Left ventricle myocardium inferior (tissue), 1 donor: ENCODE results near the gene OR1A1. TPM values are rescaled to one million over a fixed set of nuclear protein-coding genes. Genes with fewer than 3 reads are reported as not detected.

Experiments used
- DNase-seq: peaks from one replicate; pipeline ENCODE4 v3.0.0-alpha.2; 2020
- H3K27ac ChIP-seq: fragments of 200-600 bp; replicated peaks from 2 replicates; pipeline ENCODE4 v1.8.0; 2021
- H3K27me3 ChIP-seq: fragments of 200-600 bp; 2 replicates; pipeline ENCODE4 v1.8.0; 2021; ENCODE audit warnings: low read depth
- H3K36me3 ChIP-seq: fragments of 200-600 bp; 2 replicates; pipeline ENCODE4 v1.8.0; 2021
- H3K4me1 ChIP-seq: fragments of 200-600 bp; 2 replicates; pipeline ENCODE4 v1.8.0; 2021
- H3K4me3 ChIP-seq: fragments of 200-600 bp; 2 replicates; pipeline ENCODE4 v1.8.0; 2021; ENCODE audit warnings: mild to moderate bottlenecking, moderate library complexity
- H3K9me3 ChIP-seq: fragments of 200-600 bp; replicated peaks from 2 replicates; pipeline ENCODE4 v1.8.0; 2021
- intact Hi-C: fragments of 100-400 bp; cut with micrococcal nuclease; formaldehyde crosslinking; loops from one replicate; pipeline ENCODE4 v1.11.0; 2022
- long read RNA-seq: library from polyadenylated mRNA; unstranded; transcript quantifications from one replicate; pipeline ENCODE4 v2.0.0, GENCODE V29; 2021
- total RNA-seq: library from RNA; stranded (reverse); fragmentation: NEBNext Ultra II Directional; extraction: Animal tissue kit (Norgen Biotek cat#: 25700); gene quantifications from one replicate; pipeline ENCODE4 v1.2.1, GENCODE V29; 2021
- TF ChIP-seq, protein P1 (sequence below): fragments of 200-600 bp; IDR thresholded peaks from 2 replicates; pipeline ENCODE4 v1.8.0; 2021; ENCODE audit warnings: antibody characterized with exemption, mild to moderate bottlenecking, borderline replicate concordance
- donor health status: DM: no; HTN: yes; CAD: no; lungs with severe emphysema.

Gene OR1A1, protein sequence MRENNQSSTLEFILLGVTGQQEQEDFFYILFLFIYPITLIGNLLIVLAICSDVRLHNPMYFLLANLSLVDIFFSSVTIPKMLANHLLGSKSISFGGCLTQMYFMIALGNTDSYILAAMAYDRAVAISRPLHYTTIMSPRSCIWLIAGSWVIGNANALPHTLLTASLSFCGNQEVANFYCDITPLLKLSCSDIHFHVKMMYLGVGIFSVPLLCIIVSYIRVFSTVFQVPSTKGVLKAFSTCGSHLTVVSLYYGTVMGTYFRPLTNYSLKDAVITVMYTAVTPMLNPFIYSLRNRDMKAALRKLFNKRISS
- total RNA-seq, result not detected
- long read RNA-seq, result 0 reads

DNA sequence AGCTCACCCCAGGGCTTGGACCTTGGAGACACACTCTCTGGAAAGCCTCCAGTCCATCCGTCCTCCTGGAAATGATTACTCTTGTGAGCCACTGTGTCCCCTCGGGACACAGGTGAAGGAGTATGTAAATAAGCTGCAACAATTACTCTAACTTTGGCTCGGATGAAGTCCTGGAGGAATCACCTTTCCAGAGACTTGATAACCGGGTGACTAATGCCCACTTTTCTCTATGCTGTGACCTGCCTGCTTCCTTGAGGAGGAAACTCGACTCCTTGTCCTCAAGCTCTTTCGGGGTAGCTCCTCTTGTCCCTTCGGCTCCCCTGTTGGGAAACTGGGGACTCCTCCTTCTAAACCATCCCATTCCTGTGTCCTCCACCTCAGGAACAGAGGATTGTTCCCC, at the start of gene OR1A1:
TSS of gene OR1A1 (plus strand) at position 301 of the 400 bp plus-strand sequence. CDS start 7,954 bp downstream, outside the sequence.
- Histone ChIP-seq H3K4me3 (no peak within 1 kb of the TSS), H3K27ac (no peak within 1 kb of the TSS), H3K36me3 (no peaks in the 10 kb centered on the region), H3K27me3 (peaks cover 2% of the 10 kb centered on the region), H3K4me1 (no peaks in the 10 kb centered on the region), H3K9me3 (peaks cover 22% of the 10 kb centered on the region)
- DNase-seq, result no peak
- intact Hi-C loops, result no loop called here
- TF ChIP-seq, protein P1, sequence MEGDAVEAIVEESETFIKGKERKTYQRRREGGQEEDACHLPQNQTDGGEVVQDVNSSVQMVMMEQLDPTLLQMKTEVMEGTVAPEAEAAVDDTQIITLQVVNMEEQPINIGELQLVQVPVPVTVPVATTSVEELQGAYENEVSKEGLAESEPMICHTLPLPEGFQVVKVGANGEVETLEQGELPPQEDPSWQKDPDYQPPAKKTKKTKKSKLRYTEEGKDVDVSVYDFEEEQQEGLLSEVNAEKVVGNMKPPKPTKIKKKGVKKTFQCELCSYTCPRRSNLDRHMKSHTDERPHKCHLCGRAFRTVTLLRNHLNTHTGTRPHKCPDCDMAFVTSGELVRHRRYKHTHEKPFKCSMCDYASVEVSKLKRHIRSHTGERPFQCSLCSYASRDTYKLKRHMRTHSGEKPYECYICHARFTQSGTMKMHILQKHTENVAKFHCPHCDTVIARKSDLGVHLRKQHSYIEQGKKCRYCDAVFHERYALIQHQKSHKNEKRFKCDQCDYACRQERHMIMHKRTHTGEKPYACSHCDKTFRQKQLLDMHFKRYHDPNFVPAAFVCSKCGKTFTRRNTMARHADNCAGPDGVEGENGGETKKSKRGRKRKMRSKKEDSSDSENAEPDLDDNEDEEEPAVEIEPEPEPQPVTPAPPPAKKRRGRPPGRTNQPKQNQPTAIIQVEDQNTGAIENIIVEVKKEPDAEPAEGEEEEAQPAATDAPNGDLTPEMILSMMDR, result no peak

DNA sequence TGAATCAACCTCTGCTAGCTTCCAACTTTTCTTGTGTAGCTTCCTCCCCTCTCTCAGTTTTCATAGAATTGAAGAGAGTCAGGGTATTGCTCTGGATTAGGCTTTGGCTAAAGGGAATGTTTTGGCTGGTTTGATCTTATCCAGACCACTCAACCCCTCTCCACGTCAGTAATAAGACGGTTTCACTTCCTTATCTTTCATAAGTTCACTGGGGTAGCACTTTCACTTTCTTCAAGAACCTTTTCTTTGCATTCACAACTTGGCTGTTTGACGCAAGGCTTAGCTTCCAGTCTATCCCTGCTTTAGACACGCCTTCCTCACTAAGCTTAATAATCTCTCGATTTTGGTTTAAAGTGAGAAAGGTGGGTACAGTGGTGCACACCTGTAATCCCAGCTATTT, 39.9 kb upstream of the OR1A1 start:
- no peak overlapping the region for H3K27ac ChIP-seq
- H3K27me3 ChIP-seq, result peaks cover 56% of the 10 kb centered on the region
- intact Hi-C loops, result no loop called here
- no peak for DNase-seq
- H3K36me3 ChIP-seq, result no peaks in the 10 kb centered on the region
- H3K4me3 ChIP-seq, result no peak overlapping the region
- peaks cover 12% of the 10 kb centered on the region for H3K9me3 ChIP-seq
- no peaks in the 10 kb centered on the region for H3K4me1 ChIP-seq
- TF ChIP-seq, protein P1, result no peak

DNA sequence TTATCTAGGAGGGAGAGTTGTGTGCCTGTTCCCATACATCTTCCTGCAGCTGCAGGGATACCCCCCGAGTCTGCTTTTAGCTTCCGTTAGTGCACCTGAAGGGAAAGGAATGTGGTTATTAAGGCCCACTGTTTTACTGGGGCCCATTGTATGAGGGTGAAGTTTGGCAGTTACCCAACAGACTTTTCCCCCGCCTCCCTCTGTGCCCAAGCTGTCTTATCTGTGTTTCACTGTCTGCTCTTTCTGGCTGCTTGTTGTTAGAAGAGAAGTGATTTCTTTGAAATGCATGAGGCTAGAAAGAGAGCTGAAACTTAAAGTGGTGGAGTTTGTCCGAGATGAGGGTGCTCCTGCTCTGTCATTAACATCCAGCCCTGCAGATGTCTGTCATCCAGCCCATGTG, 17.5 kb upstream of the OR1A1 start:
- Histone ChIP-seq H3K4me3 (no peak overlapping the region), H3K9me3 (no peaks in the 10 kb centered on the region), H3K4me1 (no peaks in the 10 kb centered on the region), H3K27me3 (peaks cover 52% of the 10 kb centered on the region), H3K36me3 (no peaks in the 10 kb centered on the region), H3K27ac (no peak overlapping the region)
- intact Hi-C loops, result no loop called here
- TF ChIP-seq, protein P1, result no peak
- no peak for DNase-seq

DNA sequence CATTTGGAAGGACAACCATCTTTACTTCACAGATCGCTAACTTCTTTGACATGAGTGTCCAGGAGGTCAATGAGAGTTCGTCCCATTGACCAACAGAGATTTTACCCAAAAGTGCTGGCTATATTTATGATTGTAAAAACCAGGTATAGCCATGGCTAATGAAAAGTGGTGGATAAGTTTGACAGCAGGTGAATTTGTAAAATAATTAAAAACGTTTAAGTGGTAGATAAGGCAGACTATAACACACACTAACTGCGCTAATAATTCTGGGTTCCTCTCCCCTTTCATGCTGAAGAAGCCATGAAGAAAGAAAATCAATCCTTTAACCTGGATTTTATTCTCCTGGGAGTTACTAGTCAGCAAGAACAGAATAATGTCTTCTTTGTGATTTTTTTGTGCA, 10.2 kb upstream of the OR1A1 start, which contains the start of gene OR1A2:
TSS of gene OR1A2 (plus strand) at position 301 of the 400 bp plus-strand sequence. CDS start at position 301, 0 bp downstream.
- H3K4me1 ChIP-seq, result no peaks in the 10 kb centered on the region

DNA sequence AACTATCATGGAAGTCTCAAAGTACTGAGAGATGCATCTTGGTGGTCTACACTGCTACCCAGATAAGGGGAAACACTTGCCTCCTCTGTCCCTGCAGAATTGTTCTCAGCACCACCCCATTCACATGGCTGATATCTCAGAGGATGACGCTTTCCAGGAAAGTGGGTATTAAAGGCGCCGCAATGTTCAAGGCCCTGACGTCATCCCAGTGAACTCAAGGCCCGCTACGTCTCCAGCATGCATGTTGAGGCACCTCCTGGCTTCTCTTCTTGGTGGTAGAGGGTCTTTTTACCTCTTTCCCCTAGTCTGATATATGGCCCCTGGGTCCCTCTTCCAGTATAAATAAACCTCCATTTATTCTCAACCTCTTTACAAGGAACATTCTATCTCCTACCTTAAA, 1.0 kb downstream of the OR1A1 start:
- H3K27me3 ChIP-seq, result peaks cover 9% of the 10 kb centered on the region
- intact Hi-C loops, result no loop called here

More for the DNA sequence above, 10.2 kb upstream of the OR1A1 start, which contains the start of gene OR1A2:
- no peaks in the 10 kb centered on the region for H3K36me3 ChIP-seq
- peaks cover 70% of the 10 kb centered on the region for H3K27me3 ChIP-seq
- no peak within 1 kb of the TSS for H3K27ac ChIP-seq
- no peak within 1 kb of the TSS for H3K4me3 ChIP-seq
- intact Hi-C loops, result no loop called here
- TF ChIP-seq, protein P1, result no peak
- no peak for DNase-seq
- peaks cover 17% of the 10 kb centered on the region for H3K9me3 ChIP-seq

More for the DNA sequence above, 1.0 kb downstream of the OR1A1 start:
- TF ChIP-seq, protein P1, result no peak
- Histone ChIP-seq H3K4me3 (no peak overlapping the region), H3K4me1 (no peaks in the 10 kb centered on the region), H3K9me3 (peaks cover 11% of the 10 kb centered on the region), H3K36me3 (no peaks in the 10 kb centered on the region), H3K27ac (no peak overlapping the region)
- DNase-seq, result no peak
